ENCODE data around the gene LAX1.

LAX1 gene

GRCh38 chr1:203795441-203796235 lies 30.7 kb downstream of the LAX1 start, which contains the start of the genes ZBED6 and ZC3H11A:
TSS of gene ZBED6 (plus strand) at chr1:203795623. CDS start at chr1:203797523, 1,900 bp downstream.
TSS of gene ZC3H11A (plus strand) at chr1:203795623. CDS start at chr1:203817071, 21,448 bp downstream.
- Histone ChIP-seq H3K4me3 (ENCODE audit: low read depth in 1 of 2, low read length in 2 of 2) (peak within 1 kb of the TSS; percentile 70 to 97), H3K4me1 (ENCODE audit: insufficient read depth, low read length) (peaks cover 44% of the 10 kb centered on the region), H3K27me3 (ENCODE audit: control insufficient read depth in 1 of 2, insufficient read depth in 2 of 2, low read length in 2 of 2) (no peaks in the 10 kb centered on the region), H3K9me3 (ENCODE audit: low read length) (no peaks in the 10 kb centered on the region), H3K27ac (ENCODE audit: low read depth, low read length) (peak within 1 kb of the TSS; percentile 84), H3K36me3 (ENCODE audit: insufficient read depth, low read length) (no peaks in the 10 kb centered on the region), H3K9ac (ENCODE audit: low read length) (peak within 1 kb of the TSS; percentile 94)

DNA sequence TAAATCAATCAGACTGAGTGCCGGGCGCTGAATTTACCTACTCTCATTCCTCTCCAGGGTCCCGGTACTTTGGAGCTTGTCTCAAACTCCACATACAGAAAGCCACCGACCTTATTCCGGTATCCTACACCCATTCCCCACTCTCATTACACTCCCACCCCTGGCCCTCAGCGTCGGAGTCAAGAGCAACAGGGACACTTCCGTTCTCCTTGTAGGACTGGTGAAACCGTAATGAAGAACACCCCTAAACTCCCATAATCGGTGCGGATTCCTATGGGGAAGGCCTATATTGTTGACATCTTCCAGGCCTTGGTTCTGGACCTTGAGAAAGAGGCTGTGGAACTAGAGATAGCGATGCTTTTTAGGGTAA lies 31.2 kb downstream of the LAX1 start:
- H3K4me1 ChIP-seq (ENCODE audit: insufficient read depth, low read length) = peaks cover 46% of the 10 kb centered on the region
- peak overlapping the region; percentile 94 for H3K9ac ChIP-seq (ENCODE audit: low read length)

GRCh38 chr1:203797216-203797615 lies 32.2 kb downstream of the LAX1 start:
- Histone ChIP-seq H3K4me1 (ENCODE audit: insufficient read depth, low read length) (peaks cover 51% of the 10 kb centered on the region), H3K4me3 (ENCODE audit: low read depth in 1 of 2, low read length in 2 of 2) (peak overlapping the region in 1 of 2 donors; percentile 97), H3K27me3 (ENCODE audit: control insufficient read depth in 1 of 2, insufficient read depth in 2 of 2, low read length in 2 of 2) (no peaks in the 10 kb centered on the region), H3K9me3 (ENCODE audit: low read length) (no peaks in the 10 kb centered on the region), H3K9ac (ENCODE audit: low read length) (no peak overlapping the region), H3K36me3 (ENCODE audit: insufficient read depth, low read length) (no peaks in the 10 kb centered on the region), H3K27ac (ENCODE audit: low read depth, low read length) (peak overlapping the region; percentile 83)

More for the DNA sequence above, 31.2 kb downstream of the LAX1 start:
- no peaks in the 10 kb centered on the region for H3K36me3 ChIP-seq (ENCODE audit: insufficient read depth, low read length)
- H3K9me3 ChIP-seq (ENCODE audit: low read length) = no peaks in the 10 kb centered on the region
- H3K27me3 ChIP-seq (ENCODE audit: control insufficient read depth in 1 of 2, insufficient read depth in 2 of 2, low read length in 2 of 2) = no peaks in the 10 kb centered on the region
- peak overlapping the region; percentile 70 to 97 for H3K4me3 ChIP-seq (ENCODE audit: low read depth in 1 of 2, low read length in 2 of 2)
- peak overlapping the region; percentile 83 for H3K27ac ChIP-seq (ENCODE audit: low read depth, low read length)

- Histone ChIP-seq H3K27me3 (ENCODE audit: control insufficient read depth in 1 of 2, insufficient read depth in 2 of 2, low read length in 2 of 2) (no peaks in the 10 kb centered on the region), H3K27ac (ENCODE audit: low read depth, low read length) (no peak overlapping the region), H3K4me1 (ENCODE audit: insufficient read depth, low read length) (peaks cover 56% of the 10 kb centered on the region), H3K4me3 (ENCODE audit: low read depth in 1 of 2, low read length in 2 of 2) (peak overlapping the region; percentile 11 to 97), H3K9ac (ENCODE audit: low read length) (no peak overlapping the region), H3K36me3 (ENCODE audit: insufficient read depth, low read length) (no peaks in the 10 kb centered on the region), H3K9me3 (ENCODE audit: low read length) (no peaks in the 10 kb centered on the region)
These were observed 33.1 kb downstream of the LAX1 start for GRCh38 chr1:203797948-203798655.

GRCh38 chr1:203799157-203799556 lies 34.2 kb downstream of the LAX1 start:
- no peak overlapping the region for H3K27ac ChIP-seq (ENCODE audit: low read depth, low read length)
- no peak overlapping the region for H3K9ac ChIP-seq (ENCODE audit: low read length)
- no peaks in the 10 kb centered on the region for H3K27me3 ChIP-seq (ENCODE audit: control insufficient read depth in 1 of 2, insufficient read depth in 2 of 2, low read length in 2 of 2)
- H3K4me1 ChIP-seq (ENCODE audit: insufficient read depth, low read length) = peaks cover 56% of the 10 kb centered on the region
- H3K36me3 ChIP-seq (ENCODE audit: insufficient read depth, low read length) = no peaks in the 10 kb centered on the region
- H3K9me3 ChIP-seq (ENCODE audit: low read length) = no peaks in the 10 kb centered on the region
- no peak overlapping the region for H3K4me3 ChIP-seq (ENCODE audit: low read depth in 1 of 2, low read length in 2 of 2)

DNA sequence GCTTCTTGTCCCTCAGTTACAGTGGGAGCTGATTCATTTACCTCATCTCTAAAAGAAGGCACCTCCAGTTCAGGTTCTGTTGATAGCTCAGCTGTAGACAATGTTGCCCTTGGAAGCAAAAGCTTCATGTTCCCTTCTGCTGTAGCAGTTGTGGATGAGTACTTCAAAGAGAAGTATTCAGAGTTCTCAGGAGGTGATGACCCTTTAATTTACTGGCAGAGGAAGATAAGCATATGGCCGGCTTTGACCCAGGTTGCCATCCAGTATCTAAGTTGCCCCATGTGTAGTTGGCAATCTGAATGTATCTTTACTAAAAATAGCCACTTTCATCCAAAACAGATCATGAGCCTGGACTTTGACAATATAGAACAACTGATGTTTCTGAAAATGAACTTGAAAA lies 35.0 kb downstream of the LAX1 start:
- no peak overlapping the region for H3K4me3 ChIP-seq (ENCODE audit: low read depth in 1 of 2, low read length in 2 of 2)
- H3K27me3 ChIP-seq (ENCODE audit: control insufficient read depth in 1 of 2, insufficient read depth in 2 of 2, low read length in 2 of 2) = no peaks in the 10 kb centered on the region
- H3K27ac ChIP-seq (ENCODE audit: low read depth, low read length) = no peak overlapping the region
- H3K9me3 ChIP-seq (ENCODE audit: low read length) = no peaks in the 10 kb centered on the region
- no peaks in the 10 kb centered on the region for H3K36me3 ChIP-seq (ENCODE audit: insufficient read depth, low read length)
- no peak overlapping the region for H3K9ac ChIP-seq (ENCODE audit: low read length)
- peaks cover 56% of the 10 kb centered on the region for H3K4me1 ChIP-seq (ENCODE audit: insufficient read depth, low read length)

DNA sequence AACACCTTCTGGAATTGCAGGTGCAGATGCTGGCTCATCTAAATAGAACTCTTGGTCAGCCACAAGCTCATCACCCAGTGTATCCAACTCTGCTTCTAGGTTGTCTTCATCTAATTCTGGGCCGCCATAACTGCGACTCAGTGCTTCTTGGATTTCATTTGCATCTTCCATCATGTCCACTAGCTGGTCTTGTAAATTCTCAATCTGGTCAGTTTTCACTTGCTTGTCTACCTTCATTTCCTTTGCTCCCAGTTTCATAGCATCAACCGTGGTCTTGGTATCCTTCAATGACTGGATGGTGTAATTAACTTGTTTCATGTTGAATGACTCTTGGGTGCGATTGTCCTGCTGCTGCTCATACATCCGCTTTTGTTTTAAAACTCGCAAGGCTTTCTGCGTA lies 40.7 kb downstream of the LAX1 start:
- Histone ChIP-seq H3K27ac (ENCODE audit: low read depth, low read length) (no peak overlapping the region), H3K9me3 (ENCODE audit: low read length) (no peaks in the 10 kb centered on the region), H3K4me1 (ENCODE audit: insufficient read depth, low read length) (peaks cover 12% of the 10 kb centered on the region), H3K9ac (ENCODE audit: low read length) (no peak overlapping the region), H3K27me3 (ENCODE audit: control insufficient read depth in 1 of 2, insufficient read depth in 2 of 2, low read length in 2 of 2) (no peaks in the 10 kb centered on the region), H3K36me3 (ENCODE audit: insufficient read depth, low read length) (peaks cover 8% of the 10 kb centered on the region), H3K4me3 (ENCODE audit: low read depth in 1 of 2, low read length in 2 of 2) (no peak overlapping the region)

DNA sequence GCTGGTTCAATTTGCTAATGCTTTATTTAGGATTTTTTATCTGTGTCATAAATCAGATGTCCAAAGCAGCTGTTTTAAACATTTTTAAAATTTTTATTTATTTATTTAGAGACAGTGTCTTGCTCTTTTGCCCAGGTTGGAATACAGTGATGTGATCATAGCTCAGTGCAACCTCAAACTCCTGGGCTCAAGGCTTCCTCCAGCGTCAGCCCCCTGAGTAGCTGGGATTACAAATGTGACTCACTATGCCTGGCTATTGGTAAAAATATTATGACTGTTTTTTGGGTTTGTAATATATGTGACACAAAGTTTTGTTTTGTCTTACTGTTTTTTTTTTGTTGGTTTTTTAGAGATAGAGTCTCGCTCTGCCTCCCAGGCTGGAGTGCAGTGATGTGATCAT lies 42.2 kb downstream of the LAX1 start:
- Histone ChIP-seq H3K27ac (ENCODE audit: low read depth, low read length) (no peak overlapping the region), H3K4me1 (ENCODE audit: insufficient read depth, low read length) (peaks cover 5% of the 10 kb centered on the region), H3K9ac (ENCODE audit: low read length) (no peak overlapping the region), H3K9me3 (ENCODE audit: low read length) (no peaks in the 10 kb centered on the region), H3K27me3 (ENCODE audit: control insufficient read depth in 1 of 2, insufficient read depth in 2 of 2, low read length in 2 of 2) (no peaks in the 10 kb centered on the region), H3K36me3 (ENCODE audit: insufficient read depth, low read length) (peaks cover 8% of the 10 kb centered on the region), H3K4me3 (ENCODE audit: low read depth in 1 of 2, low read length in 2 of 2) (no peak overlapping the region)

DNA sequence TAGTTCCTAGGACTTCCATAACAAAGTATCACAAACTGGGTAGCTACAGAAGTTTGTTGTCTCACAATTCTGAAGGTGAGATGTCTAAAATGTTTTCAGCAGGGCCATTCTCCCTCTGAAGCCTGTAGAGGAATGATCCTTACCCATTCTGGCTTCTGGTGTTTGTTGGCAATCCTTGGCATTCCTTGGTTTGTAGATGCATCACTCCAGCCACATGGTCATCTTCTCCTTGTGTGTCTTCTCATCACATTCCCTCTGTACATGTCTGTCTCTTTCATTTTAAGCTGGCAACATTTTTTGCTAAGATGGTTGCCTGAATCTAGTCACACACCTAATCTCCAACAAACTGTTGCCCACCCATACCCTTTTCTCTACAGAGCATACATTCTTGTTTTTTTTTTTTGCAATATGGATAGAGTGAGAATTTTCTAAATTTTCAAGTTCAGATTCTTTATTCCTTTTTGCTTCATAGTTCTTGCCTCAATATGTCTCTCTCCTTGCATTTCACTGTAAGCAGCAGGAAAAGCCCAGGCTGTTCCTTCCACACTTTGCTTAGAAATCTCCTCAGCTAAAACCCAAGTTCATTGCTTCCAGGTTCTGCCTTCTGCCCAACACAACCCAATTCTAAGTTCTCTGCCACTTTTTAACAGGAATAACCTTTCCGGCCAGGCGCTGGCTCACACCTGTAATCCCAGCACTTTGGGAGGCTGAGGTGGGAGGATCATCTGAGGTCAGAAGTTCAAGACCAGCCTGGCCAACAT lies 48.8 kb downstream of the LAX1 start:
- H3K36me3 ChIP-seq (ENCODE audit: insufficient read depth, low read length) = peaks cover 33% of the 10 kb centered on the region
- no peak overlapping the region for H3K4me3 ChIP-seq (ENCODE audit: low read depth in 1 of 2, low read length in 2 of 2)
- H3K9me3 ChIP-seq (ENCODE audit: low read length) = no peaks in the 10 kb centered on the region
- no peaks in the 10 kb centered on the region for H3K27me3 ChIP-seq (ENCODE audit: control insufficient read depth in 1 of 2, insufficient read depth in 2 of 2, low read length in 2 of 2)
- no peak overlapping the region for H3K27ac ChIP-seq (ENCODE audit: low read depth, low read length)
- H3K4me1 ChIP-seq (ENCODE audit: insufficient read depth, low read length) = no peaks in the 10 kb centered on the region
- no peak overlapping the region for H3K9ac ChIP-seq (ENCODE audit: low read length)

DNA sequence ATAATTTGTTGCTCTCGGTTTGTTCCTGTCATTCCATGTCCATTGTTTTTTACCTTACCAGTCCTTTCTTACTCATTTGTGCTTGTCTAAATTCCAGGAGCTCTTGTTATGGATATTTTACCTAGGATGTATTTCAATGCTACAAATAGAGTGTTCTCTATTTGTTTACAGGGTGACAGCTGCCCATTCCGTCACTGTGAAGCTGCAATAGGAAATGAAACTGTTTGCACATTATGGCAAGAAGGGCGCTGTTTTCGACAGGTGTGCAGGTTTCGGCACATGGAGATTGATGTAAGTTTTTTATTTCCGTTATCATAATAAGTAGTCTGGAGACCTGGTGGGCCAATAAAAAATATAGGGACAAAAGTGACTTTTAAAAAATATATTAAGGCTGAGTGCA lies 53.4 kb downstream of the LAX1 start:
- Histone ChIP-seq H3K4me1 (ENCODE audit: insufficient read depth, low read length) (no peaks in the 10 kb centered on the region), H3K36me3 (ENCODE audit: insufficient read depth, low read length) (peaks cover 63% of the 10 kb centered on the region), H3K9me3 (ENCODE audit: low read length) (no peaks in the 10 kb centered on the region), H3K27ac (ENCODE audit: low read depth, low read length) (no peak overlapping the region), H3K27me3 (ENCODE audit: control insufficient read depth in 1 of 2, insufficient read depth in 2 of 2, low read length in 2 of 2) (no peaks in the 10 kb centered on the region), H3K9ac (ENCODE audit: low read length) (no peak overlapping the region), H3K4me3 (ENCODE audit: low read depth in 1 of 2, low read length in 2 of 2) (no peak overlapping the region)

DNA sequence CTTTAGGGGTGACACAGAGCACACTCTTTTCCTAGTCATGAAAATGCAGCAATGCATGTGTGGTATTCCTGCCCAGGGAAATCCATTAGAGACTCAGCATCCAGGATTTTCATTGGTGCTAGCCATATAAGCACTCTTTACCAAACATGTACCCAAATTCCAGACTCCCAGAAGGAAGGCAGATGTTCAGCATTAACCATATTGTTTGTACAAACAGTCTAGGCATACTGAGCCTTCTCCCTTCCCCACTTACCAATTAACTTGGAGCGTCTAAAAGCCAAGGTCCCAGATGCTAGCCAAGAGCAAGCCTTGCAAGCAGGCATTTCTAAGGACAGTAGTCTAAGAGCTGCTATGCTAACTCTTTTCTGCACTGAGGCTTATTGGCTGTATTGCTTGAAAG lies 58.3 kb downstream of the LAX1 start:
- Histone ChIP-seq H3K9ac (ENCODE audit: low read length) (no peak overlapping the region), H3K4me3 (ENCODE audit: low read depth in 1 of 2, low read length in 2 of 2) (no peak overlapping the region), H3K36me3 (ENCODE audit: insufficient read depth, low read length) (peaks cover 49% of the 10 kb centered on the region), H3K9me3 (ENCODE audit: low read length) (no peaks in the 10 kb centered on the region), H3K27me3 (ENCODE audit: control insufficient read depth in 1 of 2, insufficient read depth in 2 of 2, low read length in 2 of 2) (no peaks in the 10 kb centered on the region), H3K27ac (ENCODE audit: low read depth, low read length) (no peak overlapping the region), H3K4me1 (ENCODE audit: insufficient read depth, low read length) (no peaks in the 10 kb centered on the region)

Measured in muscle layer of colon (tissue), 2 donors.